ENCODE data around the gene MKLN1. TPM values are rescaled to one million over a fixed set of nuclear protein-coding genes. Genes with fewer than 3 reads are reported as not detected.
"Not testable (repeated sequence)": the region's sequence is repeated elsewhere in the genome, so short reads cannot be mapped to it uniquely, and the experiment has no call there.

The MKLN1 gene
- total RNA-seq, 2 donors from 2014 or later = 46.7 to 56.2 TPM

DNA sequence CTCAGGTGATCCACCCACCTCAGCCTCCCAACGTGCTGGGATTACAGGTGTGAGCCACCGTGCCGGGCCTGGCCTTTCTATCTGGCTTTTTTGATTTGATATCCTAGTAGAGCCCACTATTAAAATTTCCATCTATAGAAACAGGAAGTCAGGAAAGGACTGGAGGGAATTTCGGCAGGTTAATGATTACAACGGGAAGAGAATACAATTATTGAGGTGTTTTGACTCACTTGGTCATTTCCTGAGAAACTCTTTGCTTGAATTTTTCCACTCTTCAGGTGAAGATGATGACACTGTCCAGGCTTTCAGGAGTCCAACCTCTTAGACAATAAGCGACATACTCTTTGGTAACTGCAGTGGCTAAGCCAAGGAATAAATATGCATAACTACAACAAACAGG lies 1.1 kb upstream of the MKLN1 start:
- H3K36me3 Mint-ChIP-seq = peaks cover 5% of the 10 kb centered on the region
- H3K27ac Mint-ChIP-seq = peak overlapping the region; percentile 95 to 96
- DNase-seq (ENCODE audit: low spot score) = no peak
- ATAC-seq = no peak
- H3K27me3 Mint-ChIP-seq = peaks cover 0 to 5% of the 10 kb centered on the region in 2 donors
- H3K4me1 Mint-ChIP-seq (ENCODE audit: low read depth in 2 of 2) = peaks cover 37 to 55% of the 10 kb centered on the region in 2 donors
- peak overlapping the region; percentile 92 for H3K4me3 Mint-ChIP-seq
- H3K9me3 Mint-ChIP-seq = no peaks in the 10 kb centered on the region

DNA sequence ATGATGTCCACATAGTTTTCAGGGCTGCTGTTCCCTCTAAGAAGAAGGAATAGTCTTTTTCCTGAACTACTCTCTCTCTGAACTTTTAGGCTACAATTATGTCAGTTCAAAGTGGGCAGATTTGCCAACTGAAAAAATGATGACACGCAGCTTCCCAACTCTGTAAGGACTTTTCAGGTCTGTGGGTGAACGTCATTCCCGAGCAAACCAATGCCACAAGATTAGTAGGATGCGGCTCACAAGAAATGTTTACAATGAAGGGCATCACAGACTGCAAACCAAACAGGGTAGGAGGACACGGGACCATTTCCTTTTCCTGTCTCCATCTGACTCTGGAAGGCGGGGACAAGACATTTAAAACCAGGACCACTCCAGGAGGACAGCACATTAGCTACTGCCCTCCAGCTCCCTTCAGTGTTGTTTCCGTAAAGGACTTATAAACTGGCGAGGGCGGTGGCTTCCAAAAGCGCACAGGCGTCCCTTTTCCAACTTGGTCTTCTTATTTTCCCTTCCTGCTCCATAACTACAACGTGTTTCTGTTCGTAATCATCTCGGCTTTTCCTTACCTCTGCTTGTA lies 539 bp upstream of the MKLN1 start:
- peaks cover 5% of the 10 kb centered on the region for H3K36me3 Mint-ChIP-seq
- H3K4me1 Mint-ChIP-seq (ENCODE audit: low read depth in 2 of 2) = peaks cover 38 to 55% of the 10 kb centered on the region in 2 donors
- H3K27ac Mint-ChIP-seq = peak overlapping the region; percentile 95 to 96
- no peaks in the 10 kb centered on the region for H3K9me3 Mint-ChIP-seq
- H3K27me3 Mint-ChIP-seq = peaks cover 0 to 3% of the 10 kb centered on the region in 2 donors
- DNase-seq (ENCODE audit: low spot score) (no peak), ATAC-seq (peak in 1 of 2 donors; percentile 21)
- H3K4me3 Mint-ChIP-seq = peak overlapping the region; percentile 92

DNA sequence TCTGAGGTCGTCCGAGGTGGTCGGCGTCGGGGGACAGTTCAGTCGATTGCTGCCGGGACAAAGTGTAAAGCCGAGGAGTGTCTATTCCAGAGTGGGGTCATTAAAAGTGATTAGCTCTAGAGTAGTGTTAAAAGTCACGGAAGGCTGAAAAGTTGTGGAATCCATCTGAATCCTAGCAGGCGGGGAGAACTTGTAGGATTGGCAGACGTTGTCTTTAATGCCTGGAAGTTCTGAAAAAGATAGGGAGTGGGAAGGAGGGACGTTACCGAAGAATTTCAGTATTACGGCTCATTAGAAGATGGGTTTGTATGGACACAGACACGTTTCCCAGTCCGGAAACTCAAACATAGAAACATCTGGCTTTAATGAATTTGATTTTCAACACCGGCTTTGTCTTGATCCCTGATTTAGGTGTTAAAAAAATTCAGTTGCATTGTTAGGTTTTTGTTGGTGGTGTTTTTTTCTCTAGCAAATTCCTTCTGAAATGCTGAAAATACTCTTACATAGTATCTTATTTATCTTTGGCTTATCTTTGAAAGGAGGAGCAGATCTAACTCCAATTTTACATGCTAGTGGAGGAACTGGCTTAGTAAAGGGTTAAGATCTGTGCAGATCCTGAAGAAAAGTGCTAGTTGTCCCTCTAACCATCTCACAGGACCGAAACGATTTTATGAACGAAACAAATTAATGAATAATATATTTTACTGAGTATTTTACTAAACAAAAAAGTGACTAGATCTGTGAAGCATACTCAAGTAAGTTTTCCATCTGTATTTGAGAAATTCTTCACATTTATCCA lies 900 bp downstream of the MKLN1 start:
- H3K27me3 Mint-ChIP-seq = no peaks in the 10 kb centered on the region
- H3K27ac Mint-ChIP-seq = peak overlapping the region; percentile 95 to 96
- peaks cover 5% of the 10 kb centered on the region for H3K36me3 Mint-ChIP-seq
- no peak for DNase-seq (ENCODE audit: low spot score)
- peak overlapping the region; percentile 92 for H3K4me3 Mint-ChIP-seq
- no peaks in the 10 kb centered on the region for H3K9me3 Mint-ChIP-seq
- peaks cover 38 to 55% of the 10 kb centered on the region in 2 donors for H3K4me1 Mint-ChIP-seq (ENCODE audit: low read depth in 2 of 2)
- ATAC-seq = no peak

DNA sequence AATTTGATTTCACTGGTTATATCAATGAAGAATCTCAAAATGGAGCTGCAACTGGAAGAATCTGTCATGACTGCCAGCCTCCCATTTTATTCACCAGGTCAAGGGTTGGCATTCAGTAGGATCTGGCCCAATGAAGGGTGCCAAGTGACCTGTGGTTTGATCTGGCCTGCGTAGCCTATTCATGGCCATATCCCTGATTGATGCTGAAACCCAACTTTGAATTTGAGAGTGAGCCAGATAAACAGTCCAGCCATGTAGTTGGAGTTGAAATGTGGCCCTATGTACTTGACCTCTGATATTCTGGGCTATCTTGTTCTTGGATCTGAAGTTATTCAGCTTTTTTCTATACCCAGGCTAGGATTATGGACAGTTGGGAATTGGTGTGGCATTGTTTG lies 1.5 kb downstream of the MKLN1 start:
- Mint-ChIP-seq H3K36me3 (peaks cover 5% of the 10 kb centered on the region), H3K4me1 (ENCODE audit: low read depth in 2 of 2) (peaks cover 40 to 58% of the 10 kb centered on the region in 2 donors), H3K4me3 (peak overlapping the region; percentile 92), H3K27me3 (no peaks in the 10 kb centered on the region), H3K27ac (peak overlapping the region; percentile 95 to 96), H3K9me3 (no peaks in the 10 kb centered on the region)
- DNase-seq (ENCODE audit: low spot score) (no peak), ATAC-seq (no peak)

DNA sequence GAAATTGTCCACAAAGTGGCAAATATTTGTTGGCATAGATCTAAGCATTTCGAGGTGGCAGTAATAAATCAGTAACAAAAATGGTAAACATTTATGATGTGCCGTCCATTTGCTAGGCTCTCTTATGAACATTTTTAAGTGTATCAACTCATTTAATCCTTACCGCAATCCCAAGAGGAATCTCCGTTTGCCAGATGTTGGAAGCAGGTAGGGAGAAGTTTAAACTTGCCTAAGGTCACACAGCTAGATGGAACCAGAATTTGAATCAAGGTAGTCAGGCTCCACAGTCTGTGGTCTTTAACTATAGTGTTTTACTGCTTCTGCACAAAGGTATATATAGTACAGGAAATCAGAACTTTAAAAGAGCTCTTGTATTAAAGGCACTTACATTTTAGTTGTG lies 2.6 kb downstream of the MKLN1 start:
- DNase-seq (ENCODE audit: low spot score) (no peak), ATAC-seq (no peak)
- Mint-ChIP-seq H3K4me3 (peak overlapping the region; percentile 92), H3K9me3 (no peaks in the 10 kb centered on the region), H3K27ac (no peak overlapping the region), H3K27me3 (no peaks in the 10 kb centered on the region), H3K4me1 (ENCODE audit: low read depth in 2 of 2) (peaks cover 41 to 60% of the 10 kb centered on the region in 2 donors), H3K36me3 (peaks cover 5% of the 10 kb centered on the region)

DNA sequence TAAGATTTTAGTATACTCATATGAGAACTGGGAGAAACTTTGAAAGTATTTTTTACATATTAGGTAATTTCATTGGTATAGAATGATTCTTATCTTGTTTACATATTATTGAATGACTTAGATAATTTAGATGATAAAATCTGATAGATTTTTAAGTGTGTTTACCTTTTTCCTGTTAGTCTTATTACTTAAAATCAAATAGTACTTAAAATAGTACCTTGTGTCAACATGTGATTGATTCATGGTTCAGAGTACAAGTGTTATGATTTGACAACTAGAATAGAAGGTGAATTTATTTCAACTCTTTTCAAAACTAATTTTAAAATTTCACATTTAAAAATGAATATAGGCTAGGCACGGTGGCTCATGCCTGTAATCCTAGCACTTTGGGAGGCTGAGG lies 4.1 kb downstream of the MKLN1 start:
- H3K36me3 Mint-ChIP-seq = peaks cover 10% of the 10 kb centered on the region
- H3K4me3 Mint-ChIP-seq = no peak overlapping the region
- no peak overlapping the region for H3K27ac Mint-ChIP-seq
- H3K9me3 Mint-ChIP-seq = peaks cover 5% of the 10 kb centered on the region
- H3K27me3 Mint-ChIP-seq = no peaks in the 10 kb centered on the region
- ATAC-seq (no peak), DNase-seq (ENCODE audit: low spot score) (no peak)
- H3K4me1 Mint-ChIP-seq (ENCODE audit: low read depth in 2 of 2) = peaks cover 46 to 63% of the 10 kb centered on the region in 2 donors

DNA sequence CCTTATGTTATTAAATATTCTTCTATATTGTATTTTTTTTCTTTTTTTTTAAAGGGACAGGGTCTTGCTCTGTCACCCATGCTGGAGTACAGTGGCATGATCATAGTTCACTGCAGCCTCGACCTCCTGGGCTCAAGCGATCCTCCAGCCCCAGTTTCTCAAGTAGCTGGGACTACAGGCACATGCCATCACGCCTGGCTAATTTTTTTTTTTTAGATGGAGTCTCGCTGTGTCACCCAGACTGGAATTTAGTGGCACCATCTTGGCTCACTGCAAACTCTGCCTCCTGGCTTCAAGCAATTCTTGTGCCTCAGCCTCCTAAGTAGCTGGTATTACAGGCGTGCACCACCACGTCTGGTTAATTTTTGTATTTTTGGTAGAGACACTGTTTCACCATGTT lies 5.1 kb downstream of the MKLN1 start:
- not testable (repeated sequence) for H3K27me3 Mint-ChIP-seq; DNase-seq (ENCODE audit: low spot score); ATAC-seq; H3K27ac Mint-ChIP-seq; H3K4me3 Mint-ChIP-seq; H3K9me3 Mint-ChIP-seq
- peaks cover 41 to 58% of the 10 kb centered on the region in 2 donors for H3K4me1 Mint-ChIP-seq (ENCODE audit: low read depth in 2 of 2)
- H3K36me3 Mint-ChIP-seq = peaks cover 18% of the 10 kb centered on the region

DNA sequence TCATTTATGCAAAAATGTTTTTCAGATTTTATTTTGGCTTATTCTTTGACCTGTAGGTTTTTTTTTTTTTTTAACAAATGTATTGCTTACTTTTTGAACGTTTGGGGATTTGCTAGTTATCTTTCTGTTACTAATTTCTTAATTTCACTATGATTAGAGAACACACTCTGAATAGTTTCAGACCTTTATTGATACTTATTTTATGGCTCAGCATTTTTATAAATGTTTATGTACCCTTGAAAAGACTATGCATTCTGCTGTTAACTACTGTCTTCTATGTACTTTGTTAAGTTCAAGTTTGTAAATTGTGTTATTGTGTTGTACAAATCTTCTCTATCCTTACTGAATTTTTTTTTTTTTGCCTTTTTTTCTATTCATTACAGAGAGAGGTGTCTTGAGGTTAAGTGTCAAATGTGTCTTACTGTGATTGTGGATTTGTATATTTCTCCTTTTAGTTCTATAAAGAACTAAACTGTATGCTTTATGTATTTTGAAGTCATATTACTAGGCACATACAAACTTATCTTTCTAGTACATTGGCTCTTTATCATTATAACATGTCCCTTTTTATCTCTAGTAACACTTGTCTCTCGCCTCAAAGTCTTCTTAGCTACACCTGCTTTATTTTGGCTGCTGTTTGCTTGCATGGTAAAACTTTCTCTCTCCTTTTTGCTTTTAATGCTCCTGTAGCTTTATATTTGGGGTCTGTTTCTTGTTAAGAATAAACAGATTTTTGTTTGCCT lies 8.1 kb downstream of the MKLN1 start:
- no peaks in the 10 kb centered on the region for H3K27me3 Mint-ChIP-seq
- H3K4me1 Mint-ChIP-seq (ENCODE audit: low read depth in 2 of 2) = peaks cover 37 to 42% of the 10 kb centered on the region in 2 donors
- no peak overlapping the region for H3K4me3 Mint-ChIP-seq
- peaks cover 27% of the 10 kb centered on the region for H3K36me3 Mint-ChIP-seq
- DNase-seq (ENCODE audit: low spot score) = no peak
- no peak for ATAC-seq
- peaks cover 11% of the 10 kb centered on the region for H3K9me3 Mint-ChIP-seq
- no peak overlapping the region for H3K27ac Mint-ChIP-seq

DNA sequence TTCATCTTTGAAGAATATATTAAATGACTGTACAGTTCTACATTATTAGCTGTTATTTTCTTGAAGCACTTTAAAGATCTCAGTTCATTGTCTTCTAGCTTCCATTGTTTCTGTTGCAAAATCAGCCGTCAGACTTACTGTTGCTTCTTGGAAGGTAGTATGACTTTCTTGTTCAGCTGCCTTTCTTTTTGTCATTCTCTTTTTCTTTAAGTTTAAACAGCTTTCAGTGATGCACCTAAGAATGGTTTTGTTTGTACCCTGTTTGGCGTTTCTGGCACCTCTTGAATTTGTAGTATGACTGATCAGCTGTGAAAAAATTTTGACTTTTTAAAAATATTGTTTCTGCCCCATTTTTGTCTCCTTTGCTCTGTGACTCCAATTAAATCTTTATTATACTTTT lies 9.3 kb downstream of the MKLN1 start:
- no peak overlapping the region for H3K27ac Mint-ChIP-seq
- H3K4me3 Mint-ChIP-seq = no peak overlapping the region
- peaks cover 27% of the 10 kb centered on the region for H3K36me3 Mint-ChIP-seq
- H3K4me1 Mint-ChIP-seq (ENCODE audit: low read depth in 2 of 2) = peaks cover 36 to 42% of the 10 kb centered on the region in 2 donors
- DNase-seq (ENCODE audit: low spot score) (no peak), ATAC-seq (no peak)
- no peaks in the 10 kb centered on the region for H3K27me3 Mint-ChIP-seq
- peaks cover 11% of the 10 kb centered on the region for H3K9me3 Mint-ChIP-seq

DNA sequence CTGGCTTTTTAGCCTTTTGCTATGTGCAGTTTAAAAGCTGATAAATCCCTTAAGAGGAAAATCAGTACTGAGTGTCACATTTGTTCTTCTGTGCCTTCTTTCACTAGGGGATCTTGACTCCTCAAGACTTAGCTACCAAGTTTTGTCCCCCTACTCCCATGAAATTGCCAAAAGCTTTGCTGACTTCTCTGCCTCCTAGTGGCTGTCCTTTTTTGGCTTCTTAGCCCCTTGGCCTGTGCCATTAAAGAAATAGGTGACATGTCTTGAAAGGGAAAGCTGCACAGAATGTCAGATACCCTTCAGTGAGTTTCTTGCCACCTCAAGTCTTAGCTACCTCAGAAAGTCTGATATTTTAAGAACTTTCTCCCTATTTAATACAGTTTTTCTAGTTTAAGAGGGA lies 10.5 kb downstream of the MKLN1 start:
- no peak for DNase-seq (ENCODE audit: low spot score)
- Mint-ChIP-seq H3K36me3 (peaks cover 27% of the 10 kb centered on the region), H3K27me3 (no peaks in the 10 kb centered on the region), H3K4me3 (no peak overlapping the region), H3K9me3 (peaks cover 11% of the 10 kb centered on the region), H3K27ac (no peak overlapping the region), H3K4me1 (ENCODE audit: low read depth in 2 of 2) (peaks cover 41 to 48% of the 10 kb centered on the region in 2 donors)
- no peak for ATAC-seq

DNA sequence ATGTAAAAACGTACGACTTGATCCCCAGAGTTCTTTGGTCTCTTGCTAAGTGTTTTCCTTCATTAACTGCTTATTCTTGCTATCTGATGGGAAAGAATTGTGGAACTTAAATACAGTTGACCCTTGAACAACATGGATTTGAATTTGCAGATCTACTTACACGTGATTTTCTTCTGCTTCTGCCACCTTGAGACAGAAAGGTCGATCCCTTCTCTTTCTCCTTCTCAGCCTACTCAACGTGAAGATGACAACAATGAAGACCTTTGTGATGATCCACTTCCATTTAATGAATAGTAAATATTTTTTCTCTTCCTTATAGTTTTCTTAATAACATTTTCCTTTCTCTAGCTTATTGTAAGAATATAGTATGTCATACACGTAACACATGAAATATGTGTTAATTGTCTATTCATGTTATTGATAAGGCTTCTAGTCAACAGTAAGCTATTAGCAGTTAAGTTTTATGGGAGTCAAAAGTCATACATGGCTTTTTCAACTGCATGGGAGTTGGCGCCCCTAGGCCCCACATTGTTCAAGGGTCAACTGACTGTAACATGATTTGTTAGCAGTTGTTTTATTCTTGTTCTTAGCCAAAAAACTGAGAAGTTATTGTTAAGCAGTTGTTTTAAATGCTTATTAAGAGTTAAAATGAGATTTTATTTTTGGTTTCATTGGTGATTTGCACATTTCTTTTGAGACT lies 11.2 kb downstream of the MKLN1 start:
- no peak for ATAC-seq
- H3K4me3 Mint-ChIP-seq = no peak overlapping the region
- no peak for DNase-seq (ENCODE audit: low spot score)
- peaks cover 11% of the 10 kb centered on the region for H3K9me3 Mint-ChIP-seq
- no peak overlapping the region for H3K27ac Mint-ChIP-seq
- no peaks in the 10 kb centered on the region for H3K27me3 Mint-ChIP-seq
- H3K36me3 Mint-ChIP-seq = peaks cover 27% of the 10 kb centered on the region
- H3K4me1 Mint-ChIP-seq (ENCODE audit: low read depth in 2 of 2) = peaks cover 41 to 50% of the 10 kb centered on the region in 2 donors

DNA sequence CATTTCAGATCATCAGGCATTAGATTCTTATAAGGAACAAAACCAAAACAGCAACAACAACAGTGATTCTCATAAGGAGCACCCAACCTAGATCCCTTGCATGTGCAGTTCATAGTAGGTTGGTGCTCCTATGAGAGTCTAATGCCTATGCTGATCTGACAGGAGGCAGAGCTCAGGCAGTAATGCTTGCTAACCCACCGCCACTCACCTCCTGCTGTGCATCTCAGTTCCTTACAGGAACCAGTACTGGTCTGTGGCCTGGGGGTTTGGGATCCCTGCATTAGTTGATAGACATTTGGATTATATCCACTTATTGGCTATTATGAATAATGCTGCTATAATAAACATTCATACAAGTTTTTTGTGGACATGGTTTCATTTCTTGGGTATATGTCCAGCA lies 14.0 kb downstream of the MKLN1 start:
- Mint-ChIP-seq H3K36me3 (peaks cover 23% of the 10 kb centered on the region), H3K27ac (no peak overlapping the region), H3K4me3 (no peak overlapping the region), H3K27me3 (no peaks in the 10 kb centered on the region), H3K9me3 (peaks cover 7% of the 10 kb centered on the region), H3K4me1 (ENCODE audit: low read depth in 2 of 2) (peaks cover 28 to 33% of the 10 kb centered on the region in 2 donors)
- ATAC-seq = no peak
- DNase-seq (ENCODE audit: low spot score) = no peak

DNA sequence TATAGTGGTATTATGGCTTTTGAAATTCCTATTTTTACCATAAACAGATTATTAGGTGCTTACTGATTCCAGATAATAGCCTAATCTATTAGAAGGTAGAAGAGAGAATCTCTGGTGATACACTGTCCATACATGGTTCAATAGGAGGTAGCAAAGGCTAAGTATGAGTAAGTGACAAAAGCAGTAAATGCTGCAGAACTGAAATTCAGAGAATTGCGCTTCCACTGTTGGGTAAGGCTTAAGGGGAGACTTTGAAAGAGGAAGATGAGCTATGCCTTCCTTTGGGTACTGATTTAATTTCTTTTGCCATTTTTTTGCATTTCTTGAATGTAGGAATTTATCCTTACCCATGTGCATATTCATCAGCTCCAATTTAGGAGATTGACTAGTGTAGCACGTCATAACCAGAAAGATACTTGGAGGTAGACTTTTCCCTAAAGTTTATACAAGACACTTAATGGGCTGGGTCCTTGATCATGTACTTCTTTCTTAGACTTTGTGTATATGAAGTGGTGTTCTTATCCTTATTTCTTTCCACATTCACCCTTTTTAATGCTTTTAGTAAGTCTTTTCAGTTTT lies 15.3 kb downstream of the MKLN1 start:
- DNase-seq (ENCODE audit: low spot score) (no peak), ATAC-seq (no peak)
- peaks cover 12% of the 10 kb centered on the region for H3K36me3 Mint-ChIP-seq
- H3K9me3 Mint-ChIP-seq = peaks cover 3% of the 10 kb centered on the region
- H3K27ac Mint-ChIP-seq = no peak overlapping the region
- H3K27me3 Mint-ChIP-seq = no peaks in the 10 kb centered on the region
- no peak overlapping the region for H3K4me3 Mint-ChIP-seq
- H3K4me1 Mint-ChIP-seq (ENCODE audit: low read depth in 2 of 2) = peaks cover 30 to 39% of the 10 kb centered on the region in 2 donors

All from natural killer cell treated with Interleukin-12 subunit alpha and Interleukin-12 subunit beta and Interleukin-15 and Interleukin-18, amount 100 ng/mL, for 72 hours (primary cell).